Measurements from ENCODE around the gene TSPAN32. TPM values are rescaled to one million over a fixed set of nuclear protein-coding genes. Genes with fewer than 3 reads are reported as not detected.

TSPAN32 gene
- total RNA-seq, 1 donor from 2014 or later, result not detected

DNA sequence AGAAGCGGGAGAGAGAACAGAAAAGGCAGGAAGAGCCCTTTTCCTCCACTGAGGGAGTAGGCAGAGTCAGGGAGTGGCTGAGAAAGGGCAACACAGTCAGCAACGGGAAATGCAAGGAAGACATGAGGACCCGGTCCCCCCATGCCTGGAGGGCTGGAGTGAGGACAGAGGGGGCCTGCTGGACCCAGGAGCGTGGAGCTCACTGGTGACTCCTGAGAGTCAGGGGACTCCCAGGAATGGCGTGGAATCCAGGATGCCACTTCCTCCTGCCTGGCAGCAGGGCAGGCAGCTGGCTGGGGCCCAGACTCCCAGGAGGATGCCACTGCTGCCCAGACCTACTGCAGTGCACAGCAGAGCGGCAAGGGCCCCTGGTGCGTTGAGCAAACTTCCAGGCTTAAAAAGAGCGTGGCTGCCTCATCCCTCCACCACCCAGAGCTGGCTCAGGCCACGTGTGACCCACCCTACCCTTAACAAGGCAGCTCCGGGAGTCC lies 11.4 kb upstream of the TSPAN32 start:
- no peak overlapping the region for H3K4me3 ChIP-seq (ENCODE audit: low read depth, low read length)
- TF ChIP-seq, protein P1, sequence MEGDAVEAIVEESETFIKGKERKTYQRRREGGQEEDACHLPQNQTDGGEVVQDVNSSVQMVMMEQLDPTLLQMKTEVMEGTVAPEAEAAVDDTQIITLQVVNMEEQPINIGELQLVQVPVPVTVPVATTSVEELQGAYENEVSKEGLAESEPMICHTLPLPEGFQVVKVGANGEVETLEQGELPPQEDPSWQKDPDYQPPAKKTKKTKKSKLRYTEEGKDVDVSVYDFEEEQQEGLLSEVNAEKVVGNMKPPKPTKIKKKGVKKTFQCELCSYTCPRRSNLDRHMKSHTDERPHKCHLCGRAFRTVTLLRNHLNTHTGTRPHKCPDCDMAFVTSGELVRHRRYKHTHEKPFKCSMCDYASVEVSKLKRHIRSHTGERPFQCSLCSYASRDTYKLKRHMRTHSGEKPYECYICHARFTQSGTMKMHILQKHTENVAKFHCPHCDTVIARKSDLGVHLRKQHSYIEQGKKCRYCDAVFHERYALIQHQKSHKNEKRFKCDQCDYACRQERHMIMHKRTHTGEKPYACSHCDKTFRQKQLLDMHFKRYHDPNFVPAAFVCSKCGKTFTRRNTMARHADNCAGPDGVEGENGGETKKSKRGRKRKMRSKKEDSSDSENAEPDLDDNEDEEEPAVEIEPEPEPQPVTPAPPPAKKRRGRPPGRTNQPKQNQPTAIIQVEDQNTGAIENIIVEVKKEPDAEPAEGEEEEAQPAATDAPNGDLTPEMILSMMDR (conservative IDR thresholded peaks at IDR 0.05; ENCODE audit: low read depth, low read length), result no peak
- no peak for DNase-seq (ENCODE audit: low read depth)

DNA sequence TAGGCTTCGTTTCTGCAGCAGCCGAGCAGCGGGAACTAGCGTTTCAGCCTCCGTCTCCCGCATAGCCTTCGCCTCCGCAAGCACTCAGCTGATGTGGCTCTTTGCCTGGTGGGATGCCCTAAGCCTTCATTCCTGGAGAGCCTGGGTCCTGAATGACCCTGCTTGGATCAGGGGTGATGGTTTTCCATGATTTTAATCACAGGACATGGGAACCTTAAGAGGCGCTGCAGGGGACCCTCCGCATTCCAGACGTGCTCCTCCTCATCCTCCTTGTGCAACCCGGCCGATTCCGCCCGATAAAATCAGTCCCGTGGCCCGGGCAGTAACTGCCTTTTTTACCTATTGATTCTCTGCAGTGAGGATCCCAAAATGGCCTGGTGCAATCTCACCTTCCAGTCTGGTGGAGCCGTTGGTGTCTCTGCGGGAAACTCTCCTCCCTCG lies 8.3 kb upstream of the TSPAN32 start:
- no peak for DNase-seq (ENCODE audit: low read depth)
- TF ChIP-seq, protein P1 (conservative IDR thresholded peaks at IDR 0.05; ENCODE audit: low read depth, low read length), result no peak
- H3K4me3 ChIP-seq (ENCODE audit: low read depth, low read length), result no peak overlapping the region

DNA sequence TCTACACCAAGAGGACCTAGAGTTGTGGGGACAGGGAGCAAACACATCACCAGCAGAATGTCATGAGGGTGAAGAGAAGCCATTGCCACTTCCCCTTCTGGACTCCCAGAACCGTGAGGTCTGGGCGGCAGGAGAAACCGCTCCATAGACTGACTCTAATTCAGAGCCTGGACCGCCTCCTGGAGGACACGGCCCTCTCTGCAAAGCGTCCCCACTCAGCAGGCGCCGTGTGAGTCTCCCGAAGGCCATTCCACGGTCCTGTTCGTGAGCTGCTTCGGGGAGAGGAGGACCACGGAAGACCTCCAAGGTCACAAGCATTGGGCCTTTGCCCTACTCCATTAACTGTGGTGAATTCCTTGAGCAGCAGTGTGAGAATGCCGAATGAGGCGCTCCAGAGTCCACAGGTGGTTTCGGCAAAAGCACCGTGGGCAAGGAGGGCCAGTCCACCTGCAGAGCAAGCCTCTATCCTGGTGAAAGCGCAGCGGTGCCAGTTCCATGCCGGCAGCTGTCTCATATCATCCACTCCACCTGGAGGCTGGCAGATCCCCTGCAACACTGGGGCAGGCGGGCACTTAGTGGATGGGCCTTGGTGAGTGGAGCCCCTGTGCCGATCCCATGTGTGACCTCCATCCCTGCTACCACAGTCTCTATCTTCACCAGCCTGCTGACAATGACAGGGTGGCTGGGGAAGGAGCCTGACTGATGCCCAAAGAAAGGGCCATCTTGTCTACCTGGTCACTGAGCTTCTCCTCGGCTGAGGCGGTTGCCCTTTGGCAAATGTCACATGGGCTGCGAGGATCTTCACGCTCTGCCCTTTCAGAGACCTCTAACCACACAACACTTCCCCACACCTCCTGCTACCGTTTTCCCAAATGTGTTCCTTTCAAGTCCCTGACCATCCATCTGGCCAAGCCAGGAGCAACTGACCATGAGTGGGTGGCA lies 7.6 kb upstream of the TSPAN32 start:
- TF ChIP-seq, protein P1 (conservative IDR thresholded peaks at IDR 0.05; ENCODE audit: low read depth, low read length), result no peak
- DNase-seq (ENCODE audit: low read depth), result no peak
- no peak overlapping the region for H3K4me3 ChIP-seq (ENCODE audit: low read depth, low read length)

DNA sequence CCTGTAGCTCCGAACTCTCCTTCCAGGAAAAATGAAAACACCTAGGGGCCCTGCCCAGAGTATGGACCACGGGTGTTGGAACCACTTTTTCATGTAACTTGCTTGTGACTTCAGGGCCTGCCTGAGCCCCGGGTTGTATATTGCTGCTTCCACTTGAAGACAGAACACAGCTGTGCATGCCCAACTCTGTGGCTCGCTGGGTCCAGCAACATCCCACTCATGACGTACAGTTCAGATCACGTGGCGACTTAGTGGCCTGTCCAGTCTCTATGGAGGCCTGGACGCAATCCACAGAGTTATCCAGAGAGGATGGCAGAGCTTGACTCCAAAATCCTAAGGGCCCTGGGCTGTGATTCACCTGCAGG lies 6.9 kb upstream of the TSPAN32 start:
- H3K4me3 ChIP-seq (ENCODE audit: low read depth, low read length), result no peak overlapping the region
- DNase-seq (ENCODE audit: low read depth), result no peak
- TF ChIP-seq, protein P1 (conservative IDR thresholded peaks at IDR 0.05; ENCODE audit: low read depth, low read length), result no peak

DNA sequence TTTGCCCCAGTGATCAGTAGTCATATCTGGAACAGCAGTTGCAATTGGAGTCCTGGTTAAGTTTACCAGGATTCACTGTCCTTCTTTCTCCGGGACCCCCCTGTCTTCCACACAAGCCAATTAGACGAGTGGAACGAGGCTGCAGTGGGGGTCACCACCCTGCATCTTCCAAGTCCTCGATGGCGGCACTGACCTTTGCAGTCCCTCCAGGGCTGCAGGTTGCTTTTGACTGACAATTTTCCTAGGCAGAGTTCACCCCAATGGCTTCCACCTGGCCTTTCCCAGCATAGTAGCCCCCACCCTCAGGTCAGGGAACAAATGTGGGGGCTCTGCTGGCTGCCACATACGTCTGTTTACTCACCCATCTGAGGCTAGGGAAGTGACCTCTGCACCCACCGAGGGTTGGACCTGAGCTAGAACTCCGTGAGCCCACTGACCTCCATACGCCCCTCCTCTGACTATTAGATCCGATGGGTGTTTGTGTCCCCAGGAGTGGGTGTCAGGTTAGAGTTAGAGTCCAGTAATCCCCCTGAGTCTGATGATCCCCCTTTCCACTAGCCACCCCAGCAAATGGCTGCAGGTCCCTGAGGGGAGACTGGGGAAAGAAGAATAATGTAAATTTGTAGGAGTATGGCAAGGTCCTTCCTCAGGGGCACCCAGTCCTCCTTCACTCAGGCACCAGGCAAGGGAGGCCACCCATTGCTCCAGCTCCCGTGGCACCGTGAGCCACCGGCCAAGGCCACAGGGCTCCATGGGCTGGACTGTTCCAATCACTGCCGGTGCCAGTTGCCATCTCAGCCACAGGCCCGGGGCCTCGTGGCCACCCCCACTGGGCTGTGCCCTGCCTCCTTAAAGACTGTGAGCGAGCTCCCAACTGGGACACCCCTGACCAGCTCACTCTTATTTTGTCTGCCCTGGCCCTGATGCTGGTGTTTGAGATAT lies 5.6 kb upstream of the TSPAN32 start:
- DNase-seq (ENCODE audit: low read depth), result no peak
- no peak overlapping the region for H3K4me3 ChIP-seq (ENCODE audit: low read depth, low read length)
- TF ChIP-seq, protein P1 (conservative IDR thresholded peaks at IDR 0.05; ENCODE audit: low read depth, low read length), result no peak

DNA sequence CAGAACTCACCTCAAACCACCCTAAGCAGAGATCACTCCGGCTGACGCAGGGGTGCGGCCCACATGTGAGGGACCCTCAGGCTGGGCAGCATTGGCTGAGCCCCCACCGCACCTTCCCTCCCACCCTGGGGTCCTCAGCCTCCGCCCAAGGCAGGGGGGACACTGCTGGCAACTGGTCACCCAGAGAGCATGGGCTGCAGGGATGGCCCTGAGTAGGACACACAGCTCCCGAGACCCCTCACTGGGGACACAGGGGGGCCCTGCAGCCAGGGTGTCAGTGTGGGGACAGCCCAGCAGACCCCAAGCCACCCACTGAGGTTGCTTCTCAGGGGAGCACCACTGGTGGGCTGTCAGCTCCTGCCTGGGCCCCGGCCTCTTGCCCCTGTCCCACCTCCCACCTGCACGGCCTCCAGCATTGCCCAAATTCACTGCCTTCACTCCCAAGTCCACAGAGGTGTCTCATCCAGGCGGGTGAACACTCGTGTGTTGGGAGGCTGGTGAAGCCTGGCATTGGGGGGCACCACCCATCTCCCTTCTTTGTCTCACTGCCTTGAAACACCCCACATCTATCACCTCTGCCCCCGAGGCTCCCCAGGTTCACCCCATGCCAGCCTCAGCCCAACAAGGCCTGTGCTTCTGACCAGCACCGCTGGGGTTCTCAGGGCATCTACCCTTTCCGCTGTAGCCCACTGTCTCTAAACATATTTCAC lies 4.7 kb upstream of the TSPAN32 start:
- TF ChIP-seq, protein P1 (conservative IDR thresholded peaks at IDR 0.05; ENCODE audit: low read depth, low read length), result no peak
- H3K4me3 ChIP-seq (ENCODE audit: low read depth, low read length), result no peak overlapping the region
- no peak for DNase-seq (ENCODE audit: low read depth)

All from epithelial cell of proximal tubule (primary cell).